HG03565 (cell line): ENCODE results near the gene FKBP15.
"Not testable (repeated sequence)": the region's sequence is repeated elsewhere in the genome, so short reads cannot be mapped to it uniquely, and the experiment has no call there.

Experiments
- ATAC-seq: cut with Tn5 transposase; IDR thresholded peaks from one replicate; pipeline ENCODE4 v1.9.1; 2021; ENCODE audit warnings: mild to moderate bottlenecking, moderate library complexity; ENCODE audit not compliant: unreplicated experiment

Gene FKBP15

DNA sequence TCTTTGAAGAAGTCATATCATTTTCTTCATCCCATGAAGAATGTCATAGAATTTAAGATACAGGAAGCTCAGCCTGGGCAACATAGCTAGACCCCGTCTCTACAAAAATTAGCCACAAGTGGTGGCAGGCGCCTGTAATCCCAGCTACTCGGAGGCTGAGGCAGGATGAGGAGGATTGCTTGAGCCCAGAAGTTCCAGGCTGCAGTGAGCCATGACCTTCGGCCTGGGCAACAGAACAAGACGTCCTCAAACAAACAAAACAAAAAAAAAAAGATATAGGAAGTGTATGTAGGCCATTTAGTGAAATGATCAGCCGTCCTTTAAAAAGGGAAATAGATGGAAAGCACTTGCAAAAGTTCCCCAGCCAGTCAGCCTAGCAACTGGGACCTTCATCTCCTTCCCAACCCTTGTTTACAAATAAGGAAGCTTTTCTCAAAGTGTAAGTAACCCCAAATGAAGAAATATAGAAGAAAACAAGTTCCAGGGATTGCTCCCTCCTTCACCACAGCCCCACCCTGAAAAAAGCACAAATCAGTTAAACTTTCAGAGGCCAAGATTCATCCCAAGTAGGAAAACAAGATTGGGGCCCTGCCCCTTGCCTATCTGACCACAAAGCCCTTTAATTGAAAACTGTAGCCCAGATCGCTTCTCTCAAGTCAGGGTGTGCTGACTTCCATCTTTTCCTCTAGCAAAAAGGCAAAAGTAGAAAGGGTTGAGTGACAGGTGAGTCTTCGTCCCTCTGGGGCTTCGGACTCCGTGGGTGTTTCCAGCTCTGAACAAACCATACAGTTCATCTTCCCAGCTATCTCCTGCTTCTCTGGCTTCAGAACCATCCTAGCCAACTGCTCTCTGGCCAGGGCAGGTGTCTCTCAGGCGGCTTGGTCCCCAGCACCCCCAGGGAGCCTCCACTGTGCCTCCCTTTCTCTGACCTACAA is 69.1 kb downstream of the FKBP15 start:
- no peak for ATAC-seq

DNA sequence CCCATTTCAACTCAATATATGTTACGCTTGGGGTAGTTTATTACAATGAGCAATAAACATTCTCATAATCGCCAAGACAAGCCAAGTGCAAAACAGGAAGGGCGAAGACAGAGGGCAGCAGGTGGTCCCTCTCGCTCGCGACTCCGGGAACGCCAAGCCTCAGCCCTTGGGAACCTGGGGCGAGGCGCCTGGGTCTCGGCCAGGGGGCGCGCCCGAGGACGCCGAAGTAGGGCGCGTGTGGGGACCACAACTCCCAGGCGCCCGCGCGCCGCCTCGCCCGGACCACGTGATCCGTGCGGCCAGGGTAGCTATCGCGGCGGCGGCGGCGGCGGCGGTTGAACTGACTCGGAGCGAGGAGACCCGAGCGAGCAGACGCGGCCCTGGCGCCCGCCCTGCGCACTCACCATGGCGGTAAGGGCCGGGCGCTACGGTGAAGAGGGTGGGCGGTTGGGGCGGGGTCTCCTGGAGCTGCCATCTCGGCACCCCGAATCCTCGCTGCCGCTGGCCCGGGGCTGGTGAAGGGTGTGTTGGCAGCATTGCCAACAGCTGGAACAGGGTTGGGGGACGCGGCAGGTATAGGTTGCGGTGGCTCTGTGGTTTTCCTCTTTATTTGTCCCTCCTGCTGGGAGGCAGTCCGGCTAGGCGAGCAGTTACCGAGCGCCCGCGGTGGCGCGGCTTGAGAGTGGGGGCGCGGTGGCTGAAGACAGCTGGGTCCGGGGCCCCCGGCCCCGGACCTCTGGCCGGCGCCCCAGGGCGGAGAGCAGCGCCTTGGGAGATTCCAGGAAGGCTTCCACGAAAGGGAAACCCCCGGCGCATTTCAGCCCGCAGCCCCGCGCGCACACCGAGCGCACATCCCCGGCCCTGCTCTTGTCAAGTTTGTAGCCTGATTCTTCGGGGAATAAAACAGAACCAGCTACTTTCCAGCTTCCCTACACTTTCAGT is 70.1 kb downstream of the FKBP15 start, which contains the start of gene SLC31A2:
Gene SLC31A2 (plus strand): TSS at position 338 of the 942 bp plus-strand sequence. CDS start 68 bp downstream, at position 406.
- peak; percentile 89 for ATAC-seq

DNA sequence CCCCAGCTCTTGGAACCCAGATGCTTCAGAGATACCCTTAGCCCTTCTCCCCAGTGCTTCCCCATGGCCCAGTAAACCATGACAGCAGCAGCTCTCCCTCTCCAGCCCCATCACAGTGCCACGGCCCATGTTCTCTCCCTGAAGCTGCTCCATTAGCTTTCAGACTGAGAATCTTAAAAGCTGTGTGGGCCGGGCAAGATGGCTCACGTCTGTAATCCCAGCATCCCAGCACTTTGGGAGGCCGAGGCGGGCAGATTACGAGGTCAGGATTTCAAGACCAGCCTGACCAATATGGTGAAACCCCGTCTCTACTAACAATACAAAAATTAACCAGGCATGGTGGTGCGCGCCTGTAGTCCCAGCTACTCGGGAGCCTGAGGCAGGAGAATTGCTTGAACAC is 71.5 kb downstream of the FKBP15 start:
- ATAC-seq, result not testable (repeated sequence)

DNA sequence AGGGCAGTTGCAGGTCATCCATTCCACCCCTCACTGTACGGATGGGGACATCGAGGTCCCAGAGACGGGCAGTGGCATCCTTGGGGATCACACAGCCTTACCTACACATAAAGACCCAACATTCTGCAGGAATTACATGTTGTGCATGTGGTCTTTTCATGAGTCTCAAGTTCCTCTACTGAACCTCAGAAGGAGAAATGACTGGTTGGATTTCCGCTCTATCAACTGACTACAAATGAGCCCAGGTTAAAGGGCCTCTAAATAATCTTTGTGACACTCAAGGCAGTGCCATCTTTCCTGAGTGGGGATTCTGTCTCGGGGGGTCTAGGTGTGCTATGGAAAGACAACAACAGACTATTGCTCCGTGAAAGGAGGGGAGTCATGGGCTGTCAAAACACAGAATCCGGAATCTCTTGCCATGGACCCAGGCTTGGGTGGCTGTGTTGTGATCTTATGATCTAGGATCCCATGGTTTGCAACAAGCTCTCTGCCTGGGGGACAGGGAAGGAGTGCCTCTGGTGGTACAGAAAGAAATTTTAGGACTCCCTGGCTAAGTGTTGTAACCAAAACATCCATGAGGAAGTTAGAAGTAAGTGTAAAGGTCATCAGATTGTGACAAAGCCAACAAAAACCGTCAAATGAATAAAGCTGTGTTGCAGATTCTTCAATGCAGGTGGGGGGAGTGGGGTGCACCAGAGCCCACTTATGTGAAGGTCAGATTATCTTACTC is 72.1 kb downstream of the FKBP15 start:
- no peak for ATAC-seq

DNA sequence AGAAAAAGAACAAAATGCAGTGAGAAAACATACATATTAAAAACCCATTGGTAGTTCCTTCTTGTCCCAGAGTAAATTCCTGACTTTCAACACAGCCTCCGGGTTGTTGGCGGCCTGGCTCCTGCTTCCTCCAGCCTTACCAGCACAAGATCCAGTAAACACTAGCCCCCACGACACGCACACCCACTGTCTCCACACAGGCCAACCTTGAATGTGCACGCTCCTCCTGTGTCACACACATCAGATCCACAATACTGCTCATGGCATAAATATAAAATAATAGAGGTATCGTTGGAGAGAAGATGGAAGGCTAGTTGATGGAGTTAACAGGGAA is 72.7 kb downstream of the FKBP15 start:
- ATAC-seq, result no peak

DNA sequence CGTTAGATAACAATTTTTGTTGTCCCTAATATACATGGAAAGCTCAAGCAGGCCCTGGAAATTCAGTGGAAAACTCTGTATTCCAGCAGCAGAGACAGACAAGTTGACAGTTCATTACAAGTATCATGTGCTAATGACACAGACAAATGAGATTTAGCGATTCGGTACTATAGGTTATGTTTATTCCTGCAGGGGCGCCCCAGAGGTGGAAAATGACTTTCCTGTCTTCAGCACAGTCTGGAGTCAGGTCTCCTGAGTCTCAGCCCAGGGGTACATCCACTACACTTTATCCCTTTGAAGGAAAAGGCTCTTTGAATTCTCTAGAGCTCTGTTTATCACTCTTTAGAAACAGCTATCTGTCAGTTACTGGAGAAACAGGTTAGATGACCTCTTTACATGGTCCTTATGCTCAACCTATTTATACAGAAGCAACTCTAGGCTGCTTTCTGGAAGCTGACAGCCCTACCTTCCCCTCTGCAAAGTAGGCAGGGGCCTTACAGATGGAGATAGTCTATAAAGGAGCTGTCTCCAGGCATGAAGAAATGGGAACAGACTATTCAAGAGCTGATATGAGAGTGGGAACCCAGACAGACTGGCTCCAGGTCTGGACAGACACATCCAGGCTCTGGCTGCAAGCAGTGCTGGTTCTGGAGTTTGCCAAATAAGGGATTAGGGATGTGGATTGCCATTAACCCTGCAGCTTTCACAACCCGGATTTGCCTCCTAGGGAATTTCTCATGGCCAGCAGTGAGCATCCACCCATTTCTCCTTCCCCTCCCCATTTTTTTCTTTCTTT is 77.4 kb downstream of the FKBP15 start:
- no peak for ATAC-seq

DNA sequence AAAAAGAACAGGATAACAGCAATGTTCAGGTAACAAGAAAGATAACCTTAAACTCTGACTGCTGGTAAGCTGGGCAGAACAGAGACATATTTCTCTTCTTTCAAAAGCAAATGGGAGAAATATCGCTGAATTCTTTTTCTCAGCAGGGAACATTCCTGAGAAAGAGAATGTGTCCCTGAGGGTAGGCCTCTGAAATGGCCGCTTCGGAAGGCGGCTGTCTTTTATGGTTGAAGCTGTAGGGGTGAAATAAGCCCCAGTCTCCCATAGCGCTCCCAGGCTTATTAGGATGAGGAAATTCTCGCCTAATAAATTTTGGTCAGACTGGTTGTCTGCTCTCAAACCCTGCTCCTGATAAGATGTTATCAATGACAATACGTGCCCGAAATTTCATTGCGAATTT is 80.2 kb downstream of the FKBP15 start:
- ATAC-seq, result not testable (repeated sequence)

DNA sequence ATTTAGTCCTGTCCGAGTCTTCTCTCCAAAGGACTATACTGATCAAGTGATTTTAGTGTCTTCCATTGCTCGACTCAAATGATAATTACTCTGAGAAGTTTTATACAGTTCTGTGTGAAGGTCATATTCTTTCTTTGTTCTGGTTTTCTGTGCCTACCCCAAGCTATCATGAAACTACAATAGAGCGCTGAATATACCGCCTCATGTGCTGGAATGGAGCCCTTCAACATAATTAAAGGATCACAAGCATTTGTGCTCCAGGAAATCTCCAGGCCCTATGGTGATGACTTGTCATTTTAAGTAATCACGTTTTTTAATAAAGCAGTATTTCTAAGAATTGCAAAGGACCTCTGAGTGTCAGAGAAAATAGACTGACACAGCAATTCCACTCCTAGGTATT is 81.1 kb downstream of the FKBP15 start:
- ATAC-seq, result no peak

DNA sequence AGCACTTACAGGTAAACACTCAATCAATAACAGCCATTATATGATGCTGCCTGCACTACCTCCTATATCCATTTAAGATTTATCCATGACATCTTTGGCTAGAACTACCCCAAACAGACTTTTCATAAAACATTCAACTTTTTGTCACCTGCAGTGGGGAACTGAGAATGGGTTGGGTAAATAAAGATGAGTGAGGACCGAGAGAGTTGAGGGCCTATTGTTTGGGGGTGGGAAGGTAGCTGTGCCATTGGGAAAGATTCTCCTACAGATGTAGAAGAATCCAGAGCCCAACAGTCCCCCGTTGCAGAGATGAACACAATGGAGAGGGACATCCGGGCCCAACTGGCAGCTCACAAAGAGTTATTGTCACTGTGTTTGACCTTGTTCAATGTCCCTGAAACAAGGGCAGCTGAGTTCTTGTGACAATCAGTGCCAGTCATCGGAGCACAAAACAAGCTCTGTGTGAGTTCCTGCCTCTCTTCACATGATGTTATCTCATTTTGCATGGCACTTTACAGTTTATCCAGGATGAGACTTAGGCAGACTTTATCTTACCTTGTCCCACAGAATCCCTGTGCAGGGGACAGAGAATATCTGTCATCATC is 81.8 kb downstream of the FKBP15 start:
- no peak for ATAC-seq

DNA sequence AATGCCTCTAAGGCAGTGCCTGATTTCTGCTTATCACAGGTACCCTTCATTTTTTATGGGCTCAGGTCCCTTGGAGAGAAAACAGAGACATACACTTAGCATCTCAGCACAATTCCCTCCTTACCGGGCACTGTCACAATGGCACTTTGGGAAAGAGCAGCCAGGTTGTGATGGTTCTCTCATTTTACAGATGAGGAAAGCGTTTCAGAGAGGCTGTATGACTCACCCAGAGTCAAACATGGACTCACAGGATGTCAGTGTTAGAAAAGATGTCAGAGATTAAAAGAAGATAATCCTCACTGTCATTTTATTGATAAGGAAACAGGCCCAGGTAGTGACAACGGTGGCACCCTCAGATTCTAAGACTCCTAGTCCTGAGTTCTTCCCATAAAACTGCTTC is 82.3 kb downstream of the FKBP15 start:
- no peak for ATAC-seq

DNA sequence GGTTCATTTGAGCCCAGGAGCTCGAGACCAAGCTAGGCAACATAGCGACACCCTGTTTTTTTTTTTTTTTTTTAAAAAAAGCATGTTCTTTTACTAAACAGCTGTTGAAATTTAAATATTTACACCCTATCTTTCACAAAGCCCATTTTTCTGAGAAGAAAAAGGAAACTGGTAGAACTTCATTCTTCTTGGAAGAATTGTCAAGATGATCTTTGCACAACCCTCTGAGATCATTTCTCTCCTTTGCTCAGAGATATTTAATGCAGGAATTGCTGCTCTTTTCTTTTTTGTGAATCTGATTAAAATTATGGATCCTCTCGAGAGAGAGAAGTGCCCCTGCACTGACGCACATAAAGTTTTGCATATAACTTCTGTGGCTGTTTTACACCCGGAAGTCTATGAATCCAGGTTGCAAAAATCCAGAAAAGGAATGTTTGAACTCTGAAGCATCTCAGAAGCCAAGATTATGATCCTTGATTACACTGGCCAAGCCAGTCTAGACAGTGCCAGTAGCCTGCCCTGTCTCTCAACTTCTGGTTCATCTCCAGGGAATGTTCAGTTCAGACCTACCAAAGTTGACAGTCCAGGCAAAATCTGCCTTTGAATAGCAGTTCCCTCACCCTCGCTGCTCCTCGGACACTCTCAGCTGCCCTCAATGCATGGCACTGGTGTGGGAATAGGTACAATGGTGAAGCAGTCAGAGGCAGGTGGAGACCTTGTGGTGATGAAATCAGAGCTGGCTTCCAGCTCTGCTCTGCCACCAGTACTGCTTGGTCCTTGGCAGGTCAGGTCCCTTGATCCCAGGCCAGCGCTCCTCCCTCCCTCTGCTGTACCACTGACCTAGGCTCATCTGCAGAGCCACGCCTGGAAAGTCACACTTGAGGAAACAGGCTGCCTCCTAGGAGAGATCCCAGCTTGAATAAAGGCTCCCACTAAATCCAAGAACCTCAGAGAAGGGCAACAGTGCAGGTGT is 83.6 kb downstream of the FKBP15 start:
- no peak for ATAC-seq

DNA sequence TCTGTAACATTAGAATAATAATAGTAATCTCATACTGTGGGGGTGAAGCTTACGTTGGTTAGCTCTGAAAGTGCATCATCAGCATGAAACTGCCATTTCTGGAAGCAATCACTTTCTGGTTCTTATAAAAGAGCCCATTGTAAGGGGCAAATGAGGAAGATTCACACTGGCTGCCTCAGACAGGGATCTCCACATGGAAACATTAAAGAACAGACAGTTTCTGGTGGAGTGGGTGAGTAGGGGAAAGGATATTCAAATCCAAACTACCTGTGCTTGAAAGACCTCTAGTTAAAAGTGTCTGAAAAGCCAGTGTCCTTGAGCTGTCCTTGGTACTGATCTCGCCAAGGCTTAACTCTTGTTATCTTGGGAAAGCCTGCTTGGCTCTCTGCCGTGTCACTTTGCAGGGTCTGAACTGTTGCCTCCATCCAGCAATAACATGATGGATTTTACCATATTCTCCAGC is 89.4 kb downstream of the FKBP15 start:
- no peak for ATAC-seq

DNA sequence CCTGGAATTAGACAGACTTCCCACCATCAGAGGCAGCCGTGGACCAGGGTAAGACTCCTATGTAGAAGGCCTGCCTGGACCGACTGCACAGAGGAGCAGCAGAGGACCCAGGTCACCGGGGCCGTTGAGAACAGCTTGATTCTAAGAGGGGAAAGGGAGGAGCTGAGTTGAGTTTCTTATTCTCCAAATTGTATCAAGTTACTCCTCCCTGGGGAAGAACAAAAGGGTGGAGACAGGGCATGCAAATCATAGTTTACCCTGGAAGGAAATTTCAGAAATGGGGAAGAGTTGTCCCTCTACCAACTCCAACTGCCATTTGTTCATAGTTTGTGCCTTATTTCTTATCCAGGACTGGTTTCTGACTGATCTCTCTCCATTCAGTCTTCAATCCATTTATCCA is 91.2 kb downstream of the FKBP15 start:
- no peak for ATAC-seq

DNA sequence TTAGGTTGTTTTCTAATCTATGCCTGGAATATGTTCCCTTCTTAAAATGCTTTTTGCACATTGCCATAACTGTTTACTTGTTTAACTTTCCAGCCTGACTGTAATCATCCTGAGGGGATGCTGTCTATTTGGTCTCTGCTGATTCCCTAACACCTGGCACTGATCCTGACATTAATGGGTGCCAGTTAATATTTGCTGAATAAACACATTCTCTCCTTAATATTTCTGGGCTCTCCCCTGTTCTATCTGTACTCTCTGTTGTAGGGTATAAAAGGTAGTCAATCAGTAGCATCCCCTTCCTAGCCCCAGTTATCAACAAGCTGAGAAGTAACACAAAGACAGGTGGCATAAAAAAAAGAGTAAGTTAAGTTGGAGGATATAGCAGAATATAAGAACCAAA is 91.6 kb downstream of the FKBP15 start:
- ATAC-seq, result no peak

DNA sequence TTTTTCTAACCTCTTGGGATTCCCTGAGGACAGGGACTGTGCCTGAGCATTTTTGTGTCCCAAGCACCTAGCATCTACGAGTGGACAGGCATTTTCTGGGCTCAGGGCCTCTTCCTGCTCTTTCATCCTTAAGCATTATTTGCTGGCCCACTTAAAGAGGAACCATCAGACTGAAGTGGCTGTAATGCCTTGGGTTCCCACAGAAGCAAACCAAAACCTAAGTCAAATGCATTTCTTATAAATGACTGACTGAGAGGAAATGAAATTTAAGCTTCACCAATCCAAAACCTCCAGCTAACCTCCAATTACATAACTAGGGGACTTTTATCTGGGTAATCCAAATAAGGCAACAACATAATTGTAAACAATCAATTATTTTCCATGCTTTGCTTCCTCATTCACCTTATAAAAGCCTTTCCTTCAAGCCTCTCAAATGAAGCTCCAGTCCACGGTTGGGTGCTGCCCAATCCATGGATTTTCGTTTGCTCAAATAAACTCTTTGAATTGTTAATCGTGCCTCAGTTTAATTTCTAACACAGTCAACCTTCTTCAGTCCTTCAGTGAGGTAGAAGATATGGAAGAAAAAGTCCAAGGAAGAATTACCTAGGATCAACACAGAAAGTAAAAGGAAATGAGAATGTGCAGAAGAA is 95.6 kb downstream of the FKBP15 start:
- no peak for ATAC-seq

DNA sequence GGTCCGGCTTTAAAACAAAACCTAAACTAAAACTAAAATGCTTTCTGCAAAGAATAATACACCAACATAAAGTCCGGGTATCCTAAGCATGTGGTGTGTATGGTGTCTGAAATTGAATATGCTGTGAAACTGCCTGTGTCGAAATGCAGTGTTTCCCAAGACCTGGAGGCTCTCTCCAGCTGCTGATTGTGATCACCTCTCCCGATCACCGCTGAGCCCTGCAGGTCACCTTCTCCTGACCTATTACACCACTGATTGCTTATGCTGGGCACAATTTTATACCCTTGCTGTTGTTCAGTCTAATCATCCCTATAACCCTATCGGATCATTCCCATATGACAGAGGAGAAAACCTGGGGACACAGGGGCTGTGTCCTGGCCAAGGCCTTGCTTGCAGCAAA is 102.2 kb downstream of the FKBP15 start:
- ATAC-seq, result not testable (repeated sequence)
